Endodermal cell (in vitro differentiated cells): ENCODE results near the gene JPH2. TPM values are rescaled to one million over a fixed set of nuclear protein-coding genes. Genes with fewer than 3 reads are reported as not detected.

Experiments used
- DNase-seq: peaks from one replicate; pipeline ENCODE4 v3.0.0-alpha.2; 2017
- H3K27ac ChIP-seq: 2 replicates; pipeline ENCODE4 v1.5.1; 2013; ENCODE audit warnings: mild to moderate bottlenecking, low read depth, low read length, moderate library complexity
- H3K27me3 ChIP-seq: 2 replicates; pipeline ENCODE4 v1.6.1; 2013; ENCODE audit warnings: mild to moderate bottlenecking, low read length, moderate library complexity; ENCODE audit not compliant: insufficient read depth, control insufficient read depth, poor library complexity, severe bottlenecking
- H3K36me3 ChIP-seq: 2 replicates; pipeline ENCODE4 v1.7.0; 2013; ENCODE audit warnings: mild to moderate bottlenecking, low read length, moderate library complexity; ENCODE audit not compliant: control insufficient read depth, insufficient read depth
- H3K4me1 ChIP-seq: one replicate; pipeline ENCODE4 v1.7.0; 2013; ENCODE audit warnings: low read length; ENCODE audit not compliant: control insufficient read depth, insufficient read depth
- H3K4me3 ChIP-seq: 2 replicates; pipeline ENCODE4 v1.5.1; 2013; ENCODE audit warnings: mild to moderate bottlenecking, low read length, moderate library complexity
- H3K9ac ChIP-seq: 2 replicates; pipeline ENCODE4 v1.6.1; 2013; ENCODE audit warnings: mild to moderate bottlenecking, low read length, moderate library complexity; ENCODE audit not compliant: poor library complexity, severe bottlenecking; ENCODE audit errors: extremely low read depth
- H3K9me3 ChIP-seq: 2 replicates; pipeline ENCODE4 v1.6.1; 2013; ENCODE audit warnings: mild to moderate bottlenecking, low read length, moderate library complexity; ENCODE audit not compliant: control insufficient read depth
- H3K27ac Mint-ChIP-seq: 2 replicates; pipeline ENCODE4 v1.8.0; 2020; ENCODE audit warnings: mixed read lengths
- H3K27me3 Mint-ChIP-seq: 2 replicates; pipeline ENCODE4 v1.8.0; 2021; ENCODE audit warnings: mild to moderate bottlenecking, mixed read lengths; ENCODE audit not compliant: insufficient read depth
- H3K36me3 Mint-ChIP-seq: 2 replicates; pipeline ENCODE4 v1.8.0; 2020; ENCODE audit warnings: low read depth, mixed read lengths
- H3K4me1 Mint-ChIP-seq: 2 replicates; pipeline ENCODE4 v1.8.0; 2020; ENCODE audit warnings: mixed read lengths
- H3K4me3 Mint-ChIP-seq: 2 replicates; pipeline ENCODE4 v1.8.0; 2020; ENCODE audit warnings: mild to moderate bottlenecking, moderate library complexity, mixed read lengths
- H3K9me3 Mint-ChIP-seq: 2 replicates; pipeline ENCODE4 v1.8.0; 2020; ENCODE audit warnings: mild to moderate bottlenecking, mixed read lengths
- WGBS, 2 experiments: methylation state at CpG; one replicate each; pipeline versions ENCODE4 v1.1.5 to v1.1.7; 2013; ENCODE audit warnings: missing lambda C conversion rate in 2 of 2, mixed read lengths in 1 of 2; ENCODE audit not compliant: insufficient coverage in 1 of 2, insufficient read length in 1 of 2; 5-methylcytosine and 5-hydroxymethylcytosine counted together
- total RNA-seq, 2 donors: library from RNA; stranded (reverse); fragmentation: NEBNext Ultra II Directional in 1 of 2; extraction: Animal tissue kit (Norgen Biotek cat#: 25700) in 1 of 2; gene quantifications; 2 replicates in 1 of 2; 3 replicates in 1 of 2; pipeline ENCODE4 v1.2.1, GENCODE V29; 2021
- TF ChIP-seq, protein P1 (sequence below): fragments of 200-600 bp; sonication (generic); conservative IDR thresholded peaks from 2 replicates; pipeline ENCODE4 v1.5.0; 2021; ENCODE audit warnings: antibody characterized with exemption, mild to moderate bottlenecking

The JPH2 gene
- total RNA-seq, 2 donors from 2014 or later: 0.86 to 1.0 TPM

- Histone ChIP-seq H3K4me1 (no peaks in the 10 kb centered on the region), H3K9ac (no peak overlapping the region), H3K27ac (no peak overlapping the region), H3K4me3 (no peak overlapping the region), H3K9me3 (no peaks in the 10 kb centered on the region), H3K36me3 (no peaks in the 10 kb centered on the region), H3K27me3 (no peaks in the 10 kb centered on the region)
- TF ChIP-seq, protein P1, sequence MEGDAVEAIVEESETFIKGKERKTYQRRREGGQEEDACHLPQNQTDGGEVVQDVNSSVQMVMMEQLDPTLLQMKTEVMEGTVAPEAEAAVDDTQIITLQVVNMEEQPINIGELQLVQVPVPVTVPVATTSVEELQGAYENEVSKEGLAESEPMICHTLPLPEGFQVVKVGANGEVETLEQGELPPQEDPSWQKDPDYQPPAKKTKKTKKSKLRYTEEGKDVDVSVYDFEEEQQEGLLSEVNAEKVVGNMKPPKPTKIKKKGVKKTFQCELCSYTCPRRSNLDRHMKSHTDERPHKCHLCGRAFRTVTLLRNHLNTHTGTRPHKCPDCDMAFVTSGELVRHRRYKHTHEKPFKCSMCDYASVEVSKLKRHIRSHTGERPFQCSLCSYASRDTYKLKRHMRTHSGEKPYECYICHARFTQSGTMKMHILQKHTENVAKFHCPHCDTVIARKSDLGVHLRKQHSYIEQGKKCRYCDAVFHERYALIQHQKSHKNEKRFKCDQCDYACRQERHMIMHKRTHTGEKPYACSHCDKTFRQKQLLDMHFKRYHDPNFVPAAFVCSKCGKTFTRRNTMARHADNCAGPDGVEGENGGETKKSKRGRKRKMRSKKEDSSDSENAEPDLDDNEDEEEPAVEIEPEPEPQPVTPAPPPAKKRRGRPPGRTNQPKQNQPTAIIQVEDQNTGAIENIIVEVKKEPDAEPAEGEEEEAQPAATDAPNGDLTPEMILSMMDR: no peak
- H3K27me3 Mint-ChIP-seq: no peaks in the 10 kb centered on the region
- H3K36me3 Mint-ChIP-seq: no peaks in the 10 kb centered on the region
- no peak overlapping the region for H3K4me3 Mint-ChIP-seq
- H3K27ac Mint-ChIP-seq: no peak overlapping the region
- 92 to 93% methylated on average over 13 to 18 of the region's 18 CpGs for WGBS, 2 experiments
- DNase-seq: no peak
- H3K4me1 Mint-ChIP-seq: peaks cover 9% of the 10 kb centered on the region
- no peaks in the 10 kb centered on the region for H3K9me3 Mint-ChIP-seq
Observed at GRCh38 chr20:44145131-44145775, 41.7 kb downstream of the JPH2 start.

GRCh38 chr20:44143936-44144335 lies 43.1 kb downstream of the JPH2 start:
- H3K27ac Mint-ChIP-seq: no peak overlapping the region
- 94% methylated on average over 9 to 10 of the region's 10 CpGs for WGBS, 2 experiments
- no peaks in the 10 kb centered on the region for H3K27me3 ChIP-seq
- peaks cover 9% of the 10 kb centered on the region for H3K4me1 Mint-ChIP-seq
- H3K27ac ChIP-seq: no peak overlapping the region
- DNase-seq: no peak
- H3K9me3 ChIP-seq: no peaks in the 10 kb centered on the region
- H3K36me3 Mint-ChIP-seq: no peaks in the 10 kb centered on the region
- H3K36me3 ChIP-seq: no peaks in the 10 kb centered on the region
- no peak overlapping the region for H3K4me3 ChIP-seq
- H3K4me3 Mint-ChIP-seq: no peak overlapping the region
- TF ChIP-seq, protein P1: no peak
- H3K9ac ChIP-seq: no peak overlapping the region
- no peaks in the 10 kb centered on the region for H3K27me3 Mint-ChIP-seq
- no peaks in the 10 kb centered on the region for H3K9me3 Mint-ChIP-seq
- H3K4me1 ChIP-seq: no peaks in the 10 kb centered on the region

DNA sequence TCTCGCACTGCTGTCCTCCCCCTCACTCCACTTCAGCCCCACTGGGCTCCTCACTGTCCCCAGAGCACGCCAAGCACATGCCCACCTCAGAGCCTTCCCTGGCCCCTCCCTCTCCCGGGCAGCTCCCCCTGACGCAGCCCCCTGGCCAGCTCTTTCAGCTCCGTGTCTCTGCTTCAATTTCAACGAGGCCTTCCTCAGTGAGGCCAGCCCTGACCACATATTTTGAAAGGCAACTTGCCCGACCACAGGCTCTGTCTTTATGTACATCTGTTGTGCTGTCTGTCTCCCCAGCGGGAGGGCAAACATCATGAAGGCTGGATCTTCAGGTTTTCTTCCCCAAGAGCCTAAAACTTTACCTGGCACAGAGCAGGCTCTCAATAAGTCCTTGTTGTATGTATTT lies 44.6 kb downstream of the JPH2 start:
- H3K27ac Mint-ChIP-seq: no peak overlapping the region
- 60 to 73% methylated on average over 4 to 8 of the region's 8 CpGs for WGBS, 2 experiments
- no peak overlapping the region for H3K4me3 ChIP-seq

More for the DNA sequence above, 44.6 kb downstream of the JPH2 start:
- no peaks in the 10 kb centered on the region for H3K9me3 ChIP-seq
- H3K27ac ChIP-seq: no peak overlapping the region
- peaks cover 4% of the 10 kb centered on the region for H3K4me1 ChIP-seq
- Mint-ChIP-seq H3K36me3 (no peaks in the 10 kb centered on the region), H3K4me3 (no peak overlapping the region), H3K4me1 (peaks cover 10% of the 10 kb centered on the region), H3K9me3 (no peaks in the 10 kb centered on the region), H3K27me3 (no peaks in the 10 kb centered on the region)
- no peak for DNase-seq
- H3K27me3 ChIP-seq: no peaks in the 10 kb centered on the region
- TF ChIP-seq, protein P1: no peak
- no peak overlapping the region for H3K9ac ChIP-seq
- H3K36me3 ChIP-seq: no peaks in the 10 kb centered on the region
